K562 (cell line): Measurements from ENCODE around the gene NRG3. TPM values are rescaled to one million over a fixed set of nuclear protein-coding genes. Genes with fewer than 3 reads are reported as not detected.

Experiments used
- ATAC-seq: fragments of 200-7000 bp; cut with Tn5 transposase; 3 replicates; pipeline ENCODE4 v1.9.1; 2020; ENCODE audit warnings: moderate library complexity
- BruUV-seq: library from RNA; stranded (reverse); fragments of 400-500 nt; replicated peaks from 2 replicates; lab custom pipeline; 2021; lab: Mats Ljungman, UMichigan
- CTCF ChIA-PET: fragments of 300-600 bp; formaldehyde crosslinking; extraction: SDS; loops from one replicate; lab custom pipeline; 2021; ENCODE audit warnings: low intra/inter-chr PET ratio; lab: Yijun Ruan, JAX
- POLR2A ChIA-PET: fragments of 300-600, 350-650 bp; sonication (Branson Sonifier 250); formaldehyde crosslinking; extraction: SDS; loops from one replicate; lab custom pipeline; 2021; ENCODE audit warnings: antibody characterized with exemption, inconsistent platforms; lab: Yijun Ruan, JAX
- DNase-seq, 4 experiments: peaks; one replicate each; pipeline versions ENCODE4 v3.0.0 to v3.0.0-alpha.2; 2011 to 2018; ENCODE audit warnings: low spot score in 3 of 4, mixed read lengths in 3 of 4; ENCODE audit errors: extremely low read depth in 1 of 4
- FAIRE-seq: peaks from 2 replicates; lab custom pipeline; 2011; peaks lifted over from hg19 to GRCh38; lab: Jason Lieb, UNC
- H2AFZ ChIP-seq: 2 replicates; pipeline ENCODE4 v1.6.0; 2011; ENCODE audit warnings: low read depth, low read length, control low read depth, inconsistent platforms
- H3K27ac ChIP-seq: fragments of 200-600 bp; 3 replicates; pipeline ENCODE4 v1.8.0; 2011; ENCODE audit warnings: low read depth, mild to moderate bottlenecking, control low read depth, inconsistent platforms, low read length, moderate library complexity, mixed read lengths; ENCODE audit errors: extremely low read depth
- H3K27me3 ChIP-seq, 2 experiments: fragments of 300-600 bp in 1 of 2; 2 replicates in 1 of 2; 3 replicates in 1 of 2; pipeline versions ENCODE4 v1.6.0 to v1.8.0; 2011; ENCODE audit warnings: inconsistent platforms in 2 of 2, low read length in 2 of 2, mild to moderate bottlenecking in 1 of 2, mixed read lengths in 1 of 2, moderate library complexity in 1 of 2; ENCODE audit not compliant: control insufficient read depth in 2 of 2, insufficient read depth in 2 of 2
- H3K36me3 ChIP-seq: fragments of 300-600 bp; 3 replicates; pipeline ENCODE4 v1.8.0; 2011; ENCODE audit warnings: mild to moderate bottlenecking, low read length, inconsistent platforms; ENCODE audit not compliant: control insufficient read depth, insufficient read depth
- H3K4me1 ChIP-seq, 2 experiments: fragments of 200-600 bp in 1 of 2; replicated peaks in 1 of 2; 2 replicates in 1 of 2; 3 replicates in 1 of 2; pipeline versions ENCODE4 v1.5.1 to v1.8.0; 2011; ENCODE audit warnings: inconsistent platforms in 2 of 2, low read length in 2 of 2, mild to moderate bottlenecking in 1 of 2, mixed read lengths in 1 of 2, moderate library complexity in 1 of 2; ENCODE audit not compliant: control insufficient read depth in 2 of 2, insufficient read depth in 2 of 2
- H3K4me2 ChIP-seq: 2 replicates; pipeline ENCODE4 v1.6.1; 2011; ENCODE audit warnings: low read length, control low read depth, inconsistent platforms, mixed read lengths; ENCODE audit not compliant: insufficient read depth
- H3K4me3 ChIP-seq: fragments of 200-600 bp; sonication (generic), shearing (Covaris generic); 2 replicates; pipeline ENCODE4 v1.5.1; 2016; ENCODE audit warnings: control low read depth, inconsistent platforms
- H3K79me2 ChIP-seq: fragments of 200-600 bp; 3 replicates; pipeline ENCODE4 v1.8.0; 2011; ENCODE audit warnings: low read length, inconsistent platforms; ENCODE audit not compliant: control insufficient read depth, insufficient read depth
- H3K9ac ChIP-seq, 2 experiments: 2 replicates each; pipeline versions ENCODE4 v1.6.0 to v1.6.1; 2011; ENCODE audit warnings: low read depth in 2 of 2, low read length in 2 of 2, control low read depth in 1 of 2, inconsistent platforms in 1 of 2, mild to moderate bottlenecking in 1 of 2, mixed read lengths in 1 of 2; ENCODE audit not compliant: insufficient read depth in 1 of 2
- H3K9me1 ChIP-seq: one replicate; pipeline ENCODE4 v1.6.0; 2011; ENCODE audit warnings: inconsistent platforms, mild to moderate bottlenecking, low read length, moderate library complexity; ENCODE audit not compliant: control insufficient read depth, insufficient read depth
- H3K9me3 ChIP-seq: replicated peaks from 2 replicates; pipeline ENCODE4 v1.5.1; 2011; ENCODE audit warnings: low read depth, low read length, inconsistent platforms; ENCODE audit not compliant: control insufficient read depth, insufficient read depth
- H4K20me1 ChIP-seq: replicated peaks from 2 replicates; pipeline ENCODE4 v1.6.1; 2011; ENCODE audit warnings: low read length, inconsistent platforms, mixed read lengths; ENCODE audit not compliant: control insufficient read depth, insufficient read depth
- ETV6 ChIP-seq, 3 experiments: fragments of 150-350 bp in 1 of 3; sonication (generic) in 1 of 3; formaldehyde crosslinking in 1 of 3; IDR thresholded peaks; 2 replicates each; pipeline versions ENCODE4 v1.6.1 to v1.8.0; 2014 to 2022; ENCODE audit warnings: borderline replicate concordance in 2 of 3, low read depth in 2 of 3, antibody characterized with exemption in 1 of 3, low read length in 1 of 3, mild to moderate bottlenecking in 1 of 3, missing genetic modification reagents in 1 of 3
- HDAC3 ChIP-seq: fragments of 450-650 bp; IDR thresholded peaks from 2 replicates; pipeline ENCODE4 v1.6.1; 2018; ENCODE audit warnings: borderline replicate concordance, mild to moderate bottlenecking, moderate library complexity; ENCODE audit not compliant: partially characterized antibody
- HDAC8 ChIP-seq: fragments of 450-650 bp; IDR thresholded peaks from 2 replicates; pipeline ENCODE4 v1.6.1; 2016; ENCODE audit warnings: mild to moderate bottlenecking, missing genetic modification characterization, moderate library complexity, missing compliant biosample characterization
- IFI16 ChIP-seq: fragments of 250-450 bp; sonication (Bioruptor Pico); IDR thresholded peaks from 2 replicates; pipeline ENCODE4 v2.1.2; 2022; ENCODE audit warnings: mild to moderate bottlenecking, inconsistent platforms
- KAT2B ChIP-seq: IDR thresholded peaks from one replicate; pipeline ENCODE4 v1.6.1; 2012; ENCODE audit warnings: low read depth, mild to moderate bottlenecking, control low read depth, inconsistent platforms, low read length, moderate library complexity
- LARP7 ChIP-seq: fragments of 450-650 bp; IDR thresholded peaks from 2 replicates; pipeline ENCODE4 v1.6.1; 2016
- POLR2A ChIP-seq: fragments of 450-650 bp; conservative IDR thresholded peaks from 2 replicates; pipeline ENCODE4 v1.6.1; 2016
- RAD21 ChIP-seq, 2 experiments: fragments of 250-450 bp in 1 of 2; fragments of 450-650 bp in 1 of 2; sonication (Bioruptor Pico) in 1 of 2; formaldehyde crosslinking in 1 of 2; IDR thresholded peaks in 1 of 2; conservative IDR thresholded peaks in 1 of 2; 2 replicates each; pipeline versions ENCODE4 v1.4.0 to v1.8.0; 2020 to 2022; ENCODE audit warnings: mild to moderate bottlenecking in 2 of 2, moderate library complexity in 1 of 2
- SOX6 ChIP-seq: fragments of 450-650 bp; IDR thresholded peaks from 2 replicates; pipeline ENCODE4 v1.6.1; 2014; ENCODE audit warnings: mild to moderate bottlenecking
- SP1 ChIP-seq: sonication (generic); formaldehyde crosslinking; IDR thresholded peaks from 2 replicates; pipeline ENCODE4 v1.8.1; 2022; ENCODE audit warnings: mild to moderate bottlenecking, missing genetic modification reagents
- ZNF133 ChIP-seq: fragments of 250-450 bp; sonication (Bioruptor Pico); IDR thresholded peaks from 2 replicates; pipeline ENCODE4 v1.4.0; 2020; ENCODE audit warnings: mild to moderate bottlenecking
- ZNF224 ChIP-seq: sonication (generic); formaldehyde crosslinking; IDR thresholded peaks from 2 replicates; pipeline ENCODE4 v1.8.0; 2022; ENCODE audit warnings: mild to moderate bottlenecking, missing genetic modification reagents
- ZNF561 ChIP-seq: fragments of 450-650 bp; formaldehyde crosslinking; conservative IDR thresholded peaks from 2 replicates; pipeline ENCODE4 v1.4.0; 2020; ENCODE audit warnings: mild to moderate bottlenecking, moderate library complexity
- WGBS: fragments of 100-300 bp; shearing (Covaris generic); methylation state at CpG from one replicate; pipeline ENCODE4 v1.1.6; 2016; ENCODE audit warnings: low coverage, mixed read lengths; ENCODE audit not compliant: insufficient coverage; ENCODE audit errors: missing lambda C conversion rate; 5-methylcytosine and 5-hydroxymethylcytosine counted together
- in situ Hi-C: fragments of 300-500 bp; cut with MboI; formaldehyde crosslinking; loops from 4 replicates; pipeline ENCODE4 v1.15.0; 2018; ENCODE audit warnings: inconsistent platforms, mixed read lengths
- intact Hi-C: fragments of 100-400 bp; cut with micrococcal nuclease; formaldehyde crosslinking; loops from 2 replicates; pipeline ENCODE4 v1.14.2; 2022
- polyA plus RNA-seq, 8 experiments: library from polyadenylated mRNA; depleted of rRNA in 4 of 8; stranded (reverse) in 5 of 8; unstranded in 3 of 8; fragments of >200 nt; fragmentation: Nextera tagmentation in 2 of 8; fragmentation: Illumina TruSeq in 1 of 8; extraction: Ambion mirVana in 2 of 8; extraction: Trizol in 1 of 8; gene quantifications; 2 replicates each; pipeline versions ENCODE4 v1.2.1 to v1.2.3, GENCODE V29; 2011 to 2014; ENCODE audit warnings: inconsistent platforms in 1 of 8, missing spikeins in 1 of 8
- total RNA-seq, 7 experiments: library from RNA; depleted of rRNA in 6 of 7; stranded (reverse); fragments of >200 nt in 6 of 7; fragmentation: Illumina TruSeq in 2 of 7; extraction: Trizol in 2 of 7; gene quantifications; 2 replicates each; pipeline versions ENCODE4 v1.2.1 to v1.2.3, GENCODE V29; 2011 to 2021; ENCODE audit warnings: low replicate concordance in 1 of 7
- TF ChIP-seq, protein P1 (sequence below), 3 experiments: IDR thresholded peaks in 2 of 3; conservative IDR thresholded peaks in 1 of 3; 2 replicates each; pipeline ENCODE4 v1.5.1; 2011 to 2012; ENCODE audit warnings: low read length in 3 of 3, mild to moderate bottlenecking in 3 of 3, control low read depth in 2 of 3, improper control_type of control experiment in 1 of 3, inconsistent platforms in 1 of 3, low read depth in 1 of 3, mixed read lengths in 1 of 3, moderate library complexity in 1 of 3; ENCODE audit not compliant: insufficient read depth in 2 of 3
- TF ChIP-seq, protein P2 (sequence below): sonication (generic); formaldehyde crosslinking; IDR thresholded peaks from 2 replicates; pipeline ENCODE4 v1.8.0; 2022; ENCODE audit warnings: mild to moderate bottlenecking, missing genetic modification reagents
- TF ChIP-seq, protein P3 (sequence below), 2 experiments: fragments of 450-650 bp in 1 of 2; IDR thresholded peaks; 2 replicates each; pipeline ENCODE4 v1.6.1; 2011 to 2017; ENCODE audit warnings: low read depth in 2 of 2, antibody characterized with exemption in 1 of 2, borderline replicate concordance in 1 of 2, low read length in 1 of 2, mild to moderate bottlenecking in 1 of 2, mixed read lengths in 1 of 2; ENCODE audit not compliant: control insufficient read depth in 1 of 2

The NRG3 gene
- total and polyA plus RNA-seq, 9 of the 15 experiments (the other 6 are each of a cell fraction or from before 2014, with no cell fraction given): not detected

DNA sequence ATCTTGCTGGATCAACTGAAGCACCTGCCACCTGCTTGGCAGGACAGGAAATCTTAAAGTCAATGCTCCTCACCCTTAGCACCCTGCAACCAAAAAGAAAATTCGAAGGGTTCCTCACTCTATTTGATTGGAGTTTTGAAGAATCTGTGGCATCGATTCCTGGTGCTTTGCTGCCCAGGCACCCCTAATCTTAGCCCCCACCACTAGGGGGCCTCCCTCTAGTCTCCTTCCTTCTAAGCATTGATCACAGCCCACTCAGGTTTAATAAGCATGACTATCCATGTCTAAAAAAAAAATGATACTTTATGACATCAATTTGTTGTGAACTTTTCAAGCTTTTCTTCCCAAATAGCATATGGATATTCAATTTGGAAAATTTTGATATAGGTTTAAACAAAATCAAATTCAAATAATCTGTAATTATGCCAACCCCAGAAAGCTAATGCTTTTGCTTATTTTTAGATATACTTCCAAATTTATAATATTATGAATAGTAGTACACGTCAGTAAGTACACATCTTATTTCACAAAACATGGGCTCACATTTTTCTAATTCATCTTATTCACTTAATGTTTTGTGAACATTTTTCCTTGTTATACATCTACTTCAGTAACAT, 45.3 kb downstream of the NRG3 start:
- POLR2A ChIA-PET: no interaction called here
- Histone ChIP-seq H3K27ac (no peak overlapping the region), H3K9me1 (no peaks in the 10 kb centered on the region), H3K9ac (no peak overlapping the region), H3K27me3 (no peaks in the 10 kb centered on the region), H3K4me3 (no peak overlapping the region)
- TF ChIP-seq, protein P1, sequence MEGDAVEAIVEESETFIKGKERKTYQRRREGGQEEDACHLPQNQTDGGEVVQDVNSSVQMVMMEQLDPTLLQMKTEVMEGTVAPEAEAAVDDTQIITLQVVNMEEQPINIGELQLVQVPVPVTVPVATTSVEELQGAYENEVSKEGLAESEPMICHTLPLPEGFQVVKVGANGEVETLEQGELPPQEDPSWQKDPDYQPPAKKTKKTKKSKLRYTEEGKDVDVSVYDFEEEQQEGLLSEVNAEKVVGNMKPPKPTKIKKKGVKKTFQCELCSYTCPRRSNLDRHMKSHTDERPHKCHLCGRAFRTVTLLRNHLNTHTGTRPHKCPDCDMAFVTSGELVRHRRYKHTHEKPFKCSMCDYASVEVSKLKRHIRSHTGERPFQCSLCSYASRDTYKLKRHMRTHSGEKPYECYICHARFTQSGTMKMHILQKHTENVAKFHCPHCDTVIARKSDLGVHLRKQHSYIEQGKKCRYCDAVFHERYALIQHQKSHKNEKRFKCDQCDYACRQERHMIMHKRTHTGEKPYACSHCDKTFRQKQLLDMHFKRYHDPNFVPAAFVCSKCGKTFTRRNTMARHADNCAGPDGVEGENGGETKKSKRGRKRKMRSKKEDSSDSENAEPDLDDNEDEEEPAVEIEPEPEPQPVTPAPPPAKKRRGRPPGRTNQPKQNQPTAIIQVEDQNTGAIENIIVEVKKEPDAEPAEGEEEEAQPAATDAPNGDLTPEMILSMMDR (IDR thresholded peaks at IDR 0.05 in 2 of 3, conservative IDR thresholded peaks at IDR 0.05 in 1 of 3; ENCODE audit: insufficient read depth in 2 of 3, low read depth in 1 of 3, low read length in 3 of 3): peak; percentile 3 to 52 (median 31); a peak in 2 of 6 replicates
- TF ChIP-seq ETV6 (IDR thresholded peaks at IDR 0.05; ENCODE audit: borderline replicate concordance in 1 of 2, low read depth in 2 of 2, low read length in 1 of 2): no peak
- no peak for TF ChIP-seq ETV6 (CRISPR knock-in tag; IDR thresholded peaks at IDR 0.05; ENCODE audit: borderline replicate concordance)
- TF ChIP-seq SP1 (CRISPR knock-in tag): no peak
- TF ChIP-seq POLR2A: no peak
- TF ChIP-seq ZNF561 (CRISPR knock-in tag): no peak
- TF ChIP-seq, protein P2, sequence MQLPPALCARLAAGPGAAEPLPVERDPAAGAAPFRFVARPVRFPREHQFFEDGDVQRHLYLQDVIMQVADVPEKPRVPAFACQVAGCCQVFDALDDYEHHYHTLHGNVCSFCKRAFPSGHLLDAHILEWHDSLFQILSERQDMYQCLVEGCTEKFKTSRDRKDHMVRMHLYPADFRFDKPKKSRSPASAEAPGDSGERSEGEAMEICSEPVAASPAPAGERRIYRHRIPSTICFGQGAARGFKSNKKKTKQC (CRISPR knock-in tag): no peak
- no peak for TF ChIP-seq ZNF133 (CRISPR knock-in tag)
- no peak for TF ChIP-seq LARP7
- TF ChIP-seq ZNF224 (CRISPR knock-in tag): no peak
- TF ChIP-seq, protein P3, sequence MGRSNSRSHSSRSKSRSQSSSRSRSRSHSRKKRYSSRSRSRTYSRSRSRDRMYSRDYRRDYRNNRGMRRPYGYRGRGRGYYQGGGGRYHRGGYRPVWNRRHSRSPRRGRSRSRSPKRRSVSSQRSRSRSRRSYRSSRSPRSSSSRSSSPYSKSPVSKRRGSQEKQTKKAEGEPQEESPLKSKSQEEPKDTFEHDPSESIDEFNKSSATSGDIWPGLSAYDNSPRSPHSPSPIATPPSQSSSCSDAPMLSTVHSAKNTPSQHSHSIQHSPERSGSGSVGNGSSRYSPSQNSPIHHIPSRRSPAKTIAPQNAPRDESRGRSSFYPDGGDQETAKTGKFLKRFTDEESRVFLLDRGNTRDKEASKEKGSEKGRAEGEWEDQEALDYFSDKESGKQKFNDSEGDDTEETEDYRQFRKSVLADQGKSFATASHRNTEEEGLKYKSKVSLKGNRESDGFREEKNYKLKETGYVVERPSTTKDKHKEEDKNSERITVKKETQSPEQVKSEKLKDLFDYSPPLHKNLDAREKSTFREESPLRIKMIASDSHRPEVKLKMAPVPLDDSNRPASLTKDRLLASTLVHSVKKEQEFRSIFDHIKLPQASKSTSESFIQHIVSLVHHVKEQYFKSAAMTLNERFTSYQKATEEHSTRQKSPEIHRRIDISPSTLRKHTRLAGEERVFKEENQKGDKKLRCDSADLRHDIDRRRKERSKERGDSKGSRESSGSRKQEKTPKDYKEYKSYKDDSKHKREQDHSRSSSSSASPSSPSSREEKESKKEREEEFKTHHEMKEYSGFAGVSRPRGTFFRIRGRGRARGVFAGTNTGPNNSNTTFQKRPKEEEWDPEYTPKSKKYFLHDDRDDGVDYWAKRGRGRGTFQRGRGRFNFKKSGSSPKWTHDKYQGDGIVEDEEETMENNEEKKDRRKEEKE (IDR thresholded peaks at IDR 0.05; ENCODE audit: borderline replicate concordance in 1 of 2, control insufficient read depth in 1 of 2, low read depth in 2 of 2, low read length in 1 of 2): no peak
- TF ChIP-seq RAD21 (CRISPR knock-in tag; conservative IDR thresholded peaks at IDR 0.05 in 1 of 2, IDR thresholded peaks at IDR 0.05 in 1 of 2): peak in 1 of 2 experiments; percentile 18; a peak in 1 of 4 replicates
- no peak for TF ChIP-seq SOX6
- no peak for TF ChIP-seq HDAC8
- no peak for TF ChIP-seq IFI16
- TF ChIP-seq HDAC3: no peak
- TF ChIP-seq KAT2B: no peak
- TF ChIP-seq, all 486 proteins: peak for 2
- FAIRE-seq (no peak), DNase-seq (peak; percentile 19 to 33 (median 26)), ATAC-seq (no peak)
- Histone ChIP-seq H4K20me1 (no peaks in the 10 kb centered on the region), H3K79me2 (no peaks in the 10 kb centered on the region), H3K4me1 (no peaks in the 10 kb centered on the region), H3K36me3 (no peaks in the 10 kb centered on the region), H2AFZ (no peak overlapping the region), H3K9me3 (no peaks in the 10 kb centered on the region), H3K4me2 (no peak overlapping the region)
- in situ Hi-C loops (no loop called here), intact Hi-C loops (no loop called here)
- BruUV-seq: no TSS peak
- CTCF ChIA-PET: no interaction called here
- WGBS: 2% methylated on average over 3 of the region's 3 CpGs
